HL-60/S4 treated with phorbol 12-myristate 13-acetate at 8.2 ng/mL for 4 days and 3 days (cell line): ENCODE measurements around the gene FAM98C.
"Not testable (repeated sequence)": the region's sequence is repeated elsewhere in the genome, so short reads cannot be mapped to it uniquely, and the experiment has no call there.

Source experiments
- in situ Hi-C: fragments of 300-500 bp; cut with MboI; formaldehyde crosslinking; loops from 2 replicates; pipeline ENCODE4 v1.15.0; 2022; ENCODE audit warnings: low sequenced_read_pairs

FAM98C gene

GRCh38 chr19:38420935-38421334 is 18.0 kb downstream of the FAM98C start:
- in situ Hi-C loops, result loop anchor here (25.0 kb wide), 1 partner anchor 491 kb away; the partner anchor contains the start of gene CCER2

- in situ Hi-C loops, result loop anchor here (25.0 kb wide), 1 partner anchor 490 kb away; the partner anchor contains the start of gene CCER2
Observed at GRCh38 chr19:38421856-38422255, 19.0 kb downstream of the FAM98C start.

- in situ Hi-C loops, result loop anchor here (25.0 kb wide), 1 partner anchor 490 kb away; the partner anchor contains the start of gene CCER2
Observed at GRCh38 chr19:38422438-38422837, 19.5 kb downstream of the FAM98C start.

GRCh38 chr19:38424272-38424671 is 21.4 kb downstream of the FAM98C start:
- in situ Hi-C loops, result loop anchor here (25.0 kb wide), 1 partner anchor 488 kb away; the partner anchor contains the start of gene CCER2

GRCh38 chr19:38425222-38425809 is 22.4 kb downstream of the FAM98C start:
- in situ Hi-C loops, result no loop called here

- in situ Hi-C loops, result no loop called here
Observed at GRCh38 chr19:38425810-38426466, 23.0 kb downstream of the FAM98C start, which contains the start of gene RASGRP4. TSS of gene RASGRP4 (minus strand) at chr19:38426219. CDS start at chr19:38426091, 128 bp downstream.

GRCh38 chr19:38427035-38427677 is 24.3 kb downstream of the FAM98C start:
- in situ Hi-C loops, result not testable (repeated sequence)

- in situ Hi-C loops, result no loop called here
Observed at GRCh38 chr19:38429055-38429810, 26.3 kb downstream of the FAM98C start.

GRCh38 chr19:38429811-38430156 is 26.9 kb downstream of the FAM98C start:
- in situ Hi-C loops, result no loop called here

GRCh38 chr19:38430931-38431330 is 28.0 kb downstream of the FAM98C start:
- in situ Hi-C loops, result no loop called here

- in situ Hi-C loops, result no loop called here
Observed at GRCh38 chr19:38433268-38433733, 30.4 kb downstream of the FAM98C start, which contains the start of gene RYR1. TSS of gene RYR1 (plus strand) at chr19:38433691. CDS start at chr19:38433830, 139 bp downstream.

GRCh38 chr19:38434549-38435051 is 31.7 kb downstream of the FAM98C start:
- in situ Hi-C loops, result no loop called here

GRCh38 chr19:38437295-38437694 is 34.4 kb downstream of the FAM98C start:
- in situ Hi-C loops, result no loop called here

- in situ Hi-C loops, result no loop called here
Observed at GRCh38 chr19:38437917-38438316, 35.0 kb downstream of the FAM98C start.

GRCh38 chr19:38440592-38440991 is 37.7 kb downstream of the FAM98C start:
- in situ Hi-C loops, result no loop called here

GRCh38 chr19:38441657-38442348 is 38.9 kb downstream of the FAM98C start:
- in situ Hi-C loops, result no loop called here

GRCh38 chr19:38442736-38443135 is 39.8 kb downstream of the FAM98C start:
- in situ Hi-C loops, result no loop called here

GRCh38 chr19:38443458-38443999 is 40.6 kb downstream of the FAM98C start:
- in situ Hi-C loops, result no loop called here

- in situ Hi-C loops, result no loop called here
Observed at GRCh38 chr19:38444026-38444425, 41.1 kb downstream of the FAM98C start.

GRCh38 chr19:38445362-38445761 is 42.5 kb downstream of the FAM98C start:
- in situ Hi-C loops, result no loop called here
